Glomerular visceral epithelial cell (primary cell): Measurements from ENCODE around the gene SKIDA1.

Experiments used
- DNase-seq: peaks from one replicate; pipeline ENCODE4 v3.0.0-alpha.2; 2016; ENCODE audit errors: extremely low spot score

Gene SKIDA1

GRCh38 chr10:21487416-21488180 is 37.9 kb downstream of the SKIDA1 start:
- DNase-seq = no peak

GRCh38 chr10:21482821-21483220 is 42.7 kb downstream of the SKIDA1 start:
- DNase-seq = no peak

GRCh38 chr10:21481407-21481806 is 44.1 kb downstream of the SKIDA1 start:
- no peak for DNase-seq

- DNase-seq = peak; percentile 30
Measured at GRCh38 chr10:21479570-21480315, 45.7 kb downstream of the SKIDA1 start.

DNA sequence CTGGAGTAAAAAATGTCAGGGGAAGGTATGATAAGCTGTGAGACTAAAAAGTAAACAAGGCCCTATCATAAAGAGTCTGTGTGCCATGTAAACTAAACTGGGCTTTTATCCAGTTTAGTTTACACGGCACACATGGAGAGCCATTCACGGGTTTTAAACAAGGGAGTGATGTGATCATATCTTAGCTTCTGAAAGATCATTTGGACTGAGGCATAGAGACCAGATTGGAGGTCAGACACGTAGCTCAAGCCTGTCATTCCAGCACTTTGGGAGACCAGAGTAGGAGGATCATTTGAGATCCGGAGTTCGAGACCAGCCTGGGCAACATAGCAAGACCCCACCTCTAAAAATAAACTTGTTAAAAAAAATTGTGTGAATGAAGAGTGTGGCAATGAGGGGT is 50.1 kb downstream of the SKIDA1 start:
- no peak for DNase-seq

DNA sequence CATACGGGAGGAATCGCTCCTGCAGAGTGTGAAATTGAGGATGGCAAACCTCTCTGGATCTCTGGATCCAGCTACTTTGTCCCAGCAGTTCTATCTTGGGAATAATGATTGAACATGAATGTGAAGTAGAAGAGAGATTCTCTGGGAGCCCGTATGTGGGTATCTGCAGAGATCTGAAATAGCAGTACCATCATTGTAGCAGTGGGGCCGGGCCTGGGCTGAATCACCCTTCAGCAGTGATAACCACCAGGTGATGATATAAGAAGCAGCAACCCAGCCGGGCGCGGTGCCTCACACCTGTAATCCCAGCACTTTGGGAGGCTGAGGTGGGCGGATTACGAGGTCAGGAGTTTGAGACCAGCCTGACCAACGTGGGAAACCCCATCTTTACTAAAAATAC is 51.9 kb downstream of the SKIDA1 start:
- no peak for DNase-seq

DNA sequence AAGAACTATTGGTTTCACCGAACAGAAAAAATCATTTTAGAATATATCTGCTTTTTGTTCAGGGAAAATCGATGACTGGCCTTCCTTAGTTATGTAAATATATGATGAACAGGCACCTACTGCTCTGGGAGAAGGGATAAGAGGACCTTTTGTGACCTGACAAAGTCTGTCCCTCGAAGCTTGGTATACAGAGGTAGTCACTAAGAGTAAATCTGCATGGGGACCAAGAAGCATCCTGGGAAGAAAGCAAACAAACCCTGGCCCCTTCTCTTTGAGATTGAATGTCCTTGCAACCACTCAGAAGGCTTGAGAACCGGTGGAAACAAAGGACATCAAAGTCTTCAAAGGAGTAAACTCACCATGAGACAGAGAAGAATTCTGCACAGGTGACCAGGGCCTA is 52.3 kb downstream of the SKIDA1 start:
- no peak for DNase-seq

GRCh38 chr10:21468086-21468485 is 57.4 kb downstream of the SKIDA1 start:
- no peak for DNase-seq

- DNase-seq = no peak
Measured at GRCh38 chr10:21467633-21468032, 57.8 kb downstream of the SKIDA1 start.

DNA sequence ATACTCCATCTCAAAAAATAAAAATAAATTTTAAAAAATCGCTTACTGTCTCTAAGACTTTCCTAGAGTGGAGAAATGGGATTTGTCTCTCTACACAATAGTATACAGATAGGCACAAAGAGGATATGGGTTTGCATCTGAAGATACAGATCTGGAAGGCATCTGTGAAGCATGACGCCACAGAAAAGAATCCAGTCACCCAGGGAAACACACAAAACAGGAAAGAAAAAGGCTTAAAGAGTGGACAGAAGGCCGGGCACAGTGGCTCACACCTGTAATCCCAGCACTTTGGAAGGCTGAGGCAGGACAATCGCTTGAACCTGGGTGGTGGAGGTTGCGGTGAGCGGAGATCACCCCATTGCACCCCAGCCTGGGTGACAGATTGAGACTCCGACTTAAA is 61.3 kb downstream of the SKIDA1 start:
- DNase-seq = no peak
